Testis (tissue), 2 donors: ENCODE results near the gene LRP1B.

Experiments
- CTCF ChIP-seq, 3 experiments: fragments of 450-650 bp in 2 of 3; fragments of 200-600 bp in 1 of 3; sonication (generic) in 1 of 3; IDR thresholded peaks; one replicate each; pipeline ENCODE4 v1.5.1; 2016 to 2019; ENCODE audit warnings: antibody characterized with exemption in 3 of 3, mild to moderate bottlenecking in 2 of 3, moderate library complexity in 1 of 3
- POLR2A ChIP-seq: fragments of 450-650 bp; IDR thresholded peaks from one replicate; pipeline ENCODE4 v1.6.1; 2017; ENCODE audit warnings: antibody characterized with exemption, mild to moderate bottlenecking, moderate library complexity

- no peak for TF ChIP-seq POLR2A
- no peak for TF ChIP-seq CTCF (IDR thresholded peaks at IDR 0.05)
Measured at GRCh38 chr2:141037361-141037760, 1093.5 kb downstream of the LRP1B start.
